Liver (tissue), 3 donors: ENCODE data around the gene KIF22.

ENCODE experiments used
- EGR1 ChIP-seq, 2 donors: IDR thresholded peaks; 2 replicates each; pipeline ENCODE4 v1.6.1; 2016 to 2018; ENCODE audit warnings: antibody characterized with exemption in 2 of 2, low read depth in 2 of 2
- FOXA1 ChIP-seq: IDR thresholded peaks from 2 replicates; pipeline ENCODE4 v1.6.1; 2016; ENCODE audit warnings: antibody characterized with exemption
- GABPA ChIP-seq, 2 donors: IDR thresholded peaks in 1 of 2; conservative IDR thresholded peaks in 1 of 2; 2 replicates each; pipeline ENCODE4 v1.6.1; 2016; ENCODE audit warnings: antibody characterized with exemption in 2 of 2, mild to moderate bottlenecking in 1 of 2, moderate library complexity in 1 of 2
- JUND ChIP-seq, 2 donors: IDR thresholded peaks; 2 replicates each; pipeline ENCODE4 v1.6.1; 2016; ENCODE audit warnings: antibody characterized with exemption in 2 of 2
- RAD21 ChIP-seq, 2 donors: IDR thresholded peaks; 2 replicates each; pipeline ENCODE4 v1.6.1; 2016; ENCODE audit warnings: antibody characterized with exemption in 2 of 2, mild to moderate bottlenecking in 2 of 2
- TAF1 ChIP-seq: conservative IDR thresholded peaks from 2 replicates; pipeline ENCODE4 v1.6.1; 2016; ENCODE audit warnings: antibody characterized with exemption, mild to moderate bottlenecking
- YY1 ChIP-seq: IDR thresholded peaks from 2 replicates; pipeline ENCODE4 v1.6.1; 2016; ENCODE audit warnings: antibody characterized with exemption, mild to moderate bottlenecking
- TF ChIP-seq, protein P1 (sequence below): IDR thresholded peaks from 2 replicates; pipeline ENCODE4 v1.6.1; 2016; ENCODE audit warnings: antibody characterized with exemption, mild to moderate bottlenecking
- TF ChIP-seq, protein P2 (sequence below): fragments of 150-350 bp; IDR thresholded peaks from 2 replicates; pipeline ENCODE4 v1.5.1; 2017; ENCODE audit warnings: improper control_type of control experiment, low read depth, low read length; ENCODE audit not compliant: missing input control
- TF ChIP-seq, protein P3 (sequence below): IDR thresholded peaks from 2 replicates; pipeline ENCODE4 v1.6.1; 2016; ENCODE audit warnings: antibody characterized with exemption
- TF ChIP-seq, protein P4 (sequence below): IDR thresholded peaks from 2 replicates; pipeline ENCODE4 v1.6.1; 2016; ENCODE audit warnings: antibody characterized with exemption
- donor health status: healthy.
- donor health status: healthy.

DNA sequence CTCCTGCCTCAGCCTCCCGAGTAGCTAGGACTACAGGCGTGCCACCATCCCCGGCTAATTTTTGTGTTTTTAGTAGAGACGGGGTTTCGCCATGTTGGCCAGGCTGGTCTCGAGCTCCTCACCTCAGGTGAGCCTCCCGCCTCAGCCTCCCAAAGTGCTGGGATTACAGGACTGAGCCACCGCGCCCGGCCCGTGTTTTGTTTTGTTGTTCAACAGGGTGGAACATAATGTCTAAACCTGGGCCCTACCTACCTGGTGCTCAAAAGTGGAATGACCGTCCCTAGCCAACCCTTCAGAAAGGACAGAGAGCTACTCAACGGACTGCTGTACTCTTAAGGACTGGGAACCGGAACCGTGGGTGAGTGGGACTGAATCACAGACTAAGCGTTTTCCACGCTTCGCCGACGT is 772 bp upstream of the KIF22 start:
- TF ChIP-seq, protein P1, sequence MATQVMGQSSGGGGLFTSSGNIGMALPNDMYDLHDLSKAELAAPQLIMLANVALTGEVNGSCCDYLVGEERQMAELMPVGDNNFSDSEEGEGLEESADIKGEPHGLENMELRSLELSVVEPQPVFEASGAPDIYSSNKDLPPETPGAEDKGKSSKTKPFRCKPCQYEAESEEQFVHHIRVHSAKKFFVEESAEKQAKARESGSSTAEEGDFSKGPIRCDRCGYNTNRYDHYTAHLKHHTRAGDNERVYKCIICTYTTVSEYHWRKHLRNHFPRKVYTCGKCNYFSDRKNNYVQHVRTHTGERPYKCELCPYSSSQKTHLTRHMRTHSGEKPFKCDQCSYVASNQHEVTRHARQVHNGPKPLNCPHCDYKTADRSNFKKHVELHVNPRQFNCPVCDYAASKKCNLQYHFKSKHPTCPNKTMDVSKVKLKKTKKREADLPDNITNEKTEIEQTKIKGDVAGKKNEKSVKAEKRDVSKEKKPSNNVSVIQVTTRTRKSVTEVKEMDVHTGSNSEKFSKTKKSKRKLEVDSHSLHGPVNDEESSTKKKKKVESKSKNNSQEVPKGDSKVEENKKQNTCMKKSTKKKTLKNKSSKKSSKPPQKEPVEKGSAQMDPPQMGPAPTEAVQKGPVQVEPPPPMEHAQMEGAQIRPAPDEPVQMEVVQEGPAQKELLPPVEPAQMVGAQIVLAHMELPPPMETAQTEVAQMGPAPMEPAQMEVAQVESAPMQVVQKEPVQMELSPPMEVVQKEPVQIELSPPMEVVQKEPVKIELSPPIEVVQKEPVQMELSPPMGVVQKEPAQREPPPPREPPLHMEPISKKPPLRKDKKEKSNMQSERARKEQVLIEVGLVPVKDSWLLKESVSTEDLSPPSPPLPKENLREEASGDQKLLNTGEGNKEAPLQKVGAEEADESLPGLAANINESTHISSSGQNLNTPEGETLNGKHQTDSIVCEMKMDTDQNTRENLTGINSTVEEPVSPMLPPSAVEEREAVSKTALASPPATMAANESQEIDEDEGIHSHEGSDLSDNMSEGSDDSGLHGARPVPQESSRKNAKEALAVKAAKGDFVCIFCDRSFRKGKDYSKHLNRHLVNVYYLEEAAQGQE: no peak
- TF ChIP-seq, protein P2, sequence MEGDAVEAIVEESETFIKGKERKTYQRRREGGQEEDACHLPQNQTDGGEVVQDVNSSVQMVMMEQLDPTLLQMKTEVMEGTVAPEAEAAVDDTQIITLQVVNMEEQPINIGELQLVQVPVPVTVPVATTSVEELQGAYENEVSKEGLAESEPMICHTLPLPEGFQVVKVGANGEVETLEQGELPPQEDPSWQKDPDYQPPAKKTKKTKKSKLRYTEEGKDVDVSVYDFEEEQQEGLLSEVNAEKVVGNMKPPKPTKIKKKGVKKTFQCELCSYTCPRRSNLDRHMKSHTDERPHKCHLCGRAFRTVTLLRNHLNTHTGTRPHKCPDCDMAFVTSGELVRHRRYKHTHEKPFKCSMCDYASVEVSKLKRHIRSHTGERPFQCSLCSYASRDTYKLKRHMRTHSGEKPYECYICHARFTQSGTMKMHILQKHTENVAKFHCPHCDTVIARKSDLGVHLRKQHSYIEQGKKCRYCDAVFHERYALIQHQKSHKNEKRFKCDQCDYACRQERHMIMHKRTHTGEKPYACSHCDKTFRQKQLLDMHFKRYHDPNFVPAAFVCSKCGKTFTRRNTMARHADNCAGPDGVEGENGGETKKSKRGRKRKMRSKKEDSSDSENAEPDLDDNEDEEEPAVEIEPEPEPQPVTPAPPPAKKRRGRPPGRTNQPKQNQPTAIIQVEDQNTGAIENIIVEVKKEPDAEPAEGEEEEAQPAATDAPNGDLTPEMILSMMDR: no peak
- no peak for TF ChIP-seq EGR1 (IDR thresholded peaks at IDR 0.05; ENCODE audit: low read depth in 2 of 2)
- no peak for TF ChIP-seq RAD21 (IDR thresholded peaks at IDR 0.05)
- TF ChIP-seq, protein P3, sequence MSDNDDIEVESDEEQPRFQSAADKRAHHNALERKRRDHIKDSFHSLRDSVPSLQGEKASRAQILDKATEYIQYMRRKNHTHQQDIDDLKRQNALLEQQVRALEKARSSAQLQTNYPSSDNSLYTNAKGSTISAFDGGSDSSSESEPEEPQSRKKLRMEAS: no peak
- TF ChIP-seq, protein P4, sequence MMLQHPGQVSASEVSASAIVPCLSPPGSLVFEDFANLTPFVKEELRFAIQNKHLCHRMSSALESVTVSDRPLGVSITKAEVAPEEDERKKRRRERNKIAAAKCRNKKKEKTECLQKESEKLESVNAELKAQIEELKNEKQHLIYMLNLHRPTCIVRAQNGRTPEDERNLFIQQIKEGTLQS: no peak
- no peak for TF ChIP-seq JUND (IDR thresholded peaks at IDR 0.05)
- TF ChIP-seq TAF1: no peak
- no peak for TF ChIP-seq GABPA (IDR thresholded peaks at IDR 0.05 in 1 of 2, conservative IDR thresholded peaks at IDR 0.05 in 1 of 2)
- TF ChIP-seq FOXA1: no peak
- no peak for TF ChIP-seq YY1
